ENCODE data around the gene CDPF1. TPM values are rescaled to one million over a fixed set of nuclear protein-coding genes. Genes with fewer than 3 reads are reported as not detected.

The CDPF1 gene
- total and polyA plus RNA-seq, 2 of the 4 experiments (the other 2 are of a cell fraction): 11.5 to 14.5 TPM

- no peak for TF ChIP-seq SMC3 (IDR thresholded peaks at IDR 0.05; ENCODE audit: low read depth, low read length)
- TF ChIP-seq BHLHE40 (IDR thresholded peaks at IDR 0.05; ENCODE audit: low read depth, low read length): no peak
- TF ChIP-seq RAD21 (IDR thresholded peaks at IDR 0.05; ENCODE audit: low read length): no peak
- no peak for TF ChIP-seq RFX5 (IDR thresholded peaks at IDR 0.05; ENCODE audit: low read depth, low read length)
- TF ChIP-seq MXI1 (IDR thresholded peaks at IDR 0.05; ENCODE audit: borderline replicate concordance, low read depth, low read length): no peak
- no peak for TF ChIP-seq NFE2L2 (IDR thresholded peaks at IDR 0.05; ENCODE audit: low read depth, low read length)
- TF ChIP-seq USF2 (IDR thresholded peaks at IDR 0.05; ENCODE audit: low read depth, low read length): no peak
- no peak for TF ChIP-seq CTCF (conservative IDR thresholded peaks at IDR 0.05; ENCODE audit: low read depth, low read length)
- Histone ChIP-seq H3K56ac (ENCODE audit: extremely low read depth, insufficient read depth, low read length) (no peak overlapping the region), H3K23ac (ENCODE audit: low read depth, low read length) (no peak overlapping the region), H4K91ac (ENCODE audit: insufficient read depth, low read depth, low read length) (no peak overlapping the region), H3K79me1 (ENCODE audit: low read depth in 1 of 2, low read length in 2 of 2) (0 out of 4 replicates have a peak, but pooled peaks cover 3 to 4% of the 10 kb centered on the region in 2 experiments), H3K27ac (ENCODE audit: insufficient read depth, low read length) (no peak overlapping the region), H3K4me1 (ENCODE audit: control insufficient read depth, insufficient read depth, low read length) (no peaks in the 10 kb centered on the region), H2AFZ (replicated peaks; ENCODE audit: low read length, poor library complexity) (no peak overlapping the region), H2BK120ac (ENCODE audit: low read depth, low read length) (no peak overlapping the region), H3K4me2 (ENCODE audit: low read depth, low read length) (no peak overlapping the region), H2BK15ac (ENCODE audit: low read depth, low read length) (no peak overlapping the region), H4K5ac (ENCODE audit: low read depth, low read length) (no peak overlapping the region), H4K8ac (ENCODE audit: low read depth in 2 of 2, low read length in 2 of 2) (no peak overlapping the region), H3K4ac (ENCODE audit: low read depth, low read length) (no peak overlapping the region), H2AK9ac (replicated peaks; ENCODE audit: low read depth, low read length, poor library complexity) (no peak overlapping the region), H3K27me3 (ENCODE audit: control insufficient read depth, insufficient read depth, low read length) (no peaks in the 10 kb centered on the region), H3K9me1 (ENCODE audit: insufficient read depth, low read length) (no peaks in the 10 kb centered on the region; the same call in 1 of the 2 replicates), H4K20me1 (ENCODE audit: insufficient read depth, low read length) (no peaks in the 10 kb centered on the region), H3K9ac (ENCODE audit: low read depth, low read length) (no peak overlapping the region), H2BK20ac (ENCODE audit: low read depth, low read length) (no peak overlapping the region), H3K18ac (ENCODE audit: low read depth, low read length) (no peak overlapping the region), H2BK5ac (ENCODE audit: low read depth, low read length, poor library complexity, severe bottlenecking) (no peak overlapping the region), H3K36me3 (ENCODE audit: control insufficient read depth, insufficient read depth, low read length) (peaks cover 28% of the 10 kb centered on the region), H3K14ac (replicated peaks; ENCODE audit: low read depth, low read length) (no peak overlapping the region), H3K9me3 (ENCODE audit: control insufficient read depth, insufficient read depth, low read length) (no peaks in the 10 kb centered on the region), H2AK5ac (ENCODE audit: low read depth, low read length) (no peak overlapping the region), H3K4me3 (ENCODE audit: insufficient read depth, low read depth, low read length) (no peak overlapping the region)
- intact Hi-C loops (cut with micrococcal nuclease): no loop called here
- DNase-seq (no peak), ATAC-seq (ENCODE audit: low read depth) (no peak)
- in situ Hi-C loops (cut with MboI; ENCODE audit: low sequenced_read_pairs): no loop called here
- CTCF ChIA-PET: no interaction called here
- no CpG with 5 or more reads among the region's 12 CpGs for WGBS, 2 experiments (ENCODE audit: extremely low coverage in 2 of 2, insufficient read length in 1 of 2)
- no TSS peak for BruUV-seq (replicated peaks)
- dilution Hi-C loops (cut with HindIII; ENCODE audit: low sequenced_read_pairs, unreplicated experiment): no loop called here
- POLR2A ChIA-PET (ENCODE audit: unreplicated experiment): no interaction called here
These were observed 47.0 kb downstream of the CDPF1 start for GRCh38 chr22:46202897-46203600.
